GM19240 (cell line): Measurements from ENCODE around the gene UBXN6.

ENCODE experiments used
- DNase-seq: peaks from one replicate; pipeline ENCODE4 v3.0.0; 2011; ENCODE audit warnings: low spot score; ENCODE audit not compliant: insufficient read length

The UBXN6 gene

GRCh38 chr19:4457654-4458395, at the start of gene UBXN6:
UBXN6 (minus strand) TSS chr19:4457794; CDS start chr19:4457697, 97 bp downstream.
- peak; percentile 96 for DNase-seq

DNA sequence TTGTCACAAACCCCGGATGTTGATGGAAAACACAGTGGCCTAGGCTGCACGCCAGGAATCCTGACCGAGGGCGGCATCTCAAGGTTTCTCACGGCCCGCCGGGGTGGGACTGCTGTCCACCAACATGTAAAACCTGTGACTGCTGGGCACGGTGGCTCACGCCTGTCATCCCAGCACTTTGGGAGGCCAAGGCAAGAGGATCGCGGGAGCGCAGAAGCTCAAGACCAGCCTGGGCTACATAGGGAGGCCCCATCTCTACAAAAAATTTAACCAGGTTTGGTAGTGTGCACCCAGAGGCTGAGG, 49.5 kb upstream of the UBXN6 start:
- DNase-seq = no peak

DNA sequence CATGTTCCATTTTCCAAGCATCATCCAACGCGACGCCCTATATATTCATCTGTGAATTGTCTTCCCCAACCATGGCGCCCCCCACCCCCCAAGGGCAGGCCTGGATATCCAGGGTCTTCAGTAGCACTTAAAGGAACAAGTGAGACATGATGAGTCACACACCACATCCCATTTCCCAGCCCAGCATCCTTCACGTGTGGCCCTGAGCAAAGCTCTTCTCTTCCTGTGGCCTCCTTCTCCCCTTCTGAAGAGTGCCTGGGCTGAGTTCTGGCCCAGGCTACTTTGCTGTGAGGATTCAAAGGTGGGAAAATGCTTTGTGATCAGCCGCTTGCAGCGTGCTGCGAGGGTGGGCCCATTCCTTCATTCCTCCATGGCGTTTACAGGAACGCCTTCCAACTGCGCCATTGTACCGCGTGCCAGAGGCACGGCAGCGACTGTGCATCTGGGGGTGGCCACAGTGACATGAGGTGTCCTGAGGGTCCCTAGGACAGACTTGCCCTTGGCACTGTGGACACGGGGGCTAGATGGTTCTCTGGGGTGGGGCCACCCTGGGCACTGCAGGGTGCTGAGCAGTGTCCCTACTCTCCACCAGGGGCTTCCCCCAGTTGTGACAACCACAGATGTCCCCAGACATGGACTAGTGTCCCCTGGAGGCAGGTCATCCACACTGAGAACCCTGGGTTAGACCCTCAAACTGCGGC, 49.0 kb upstream of the UBXN6 start:
- DNase-seq = no peak

DNA sequence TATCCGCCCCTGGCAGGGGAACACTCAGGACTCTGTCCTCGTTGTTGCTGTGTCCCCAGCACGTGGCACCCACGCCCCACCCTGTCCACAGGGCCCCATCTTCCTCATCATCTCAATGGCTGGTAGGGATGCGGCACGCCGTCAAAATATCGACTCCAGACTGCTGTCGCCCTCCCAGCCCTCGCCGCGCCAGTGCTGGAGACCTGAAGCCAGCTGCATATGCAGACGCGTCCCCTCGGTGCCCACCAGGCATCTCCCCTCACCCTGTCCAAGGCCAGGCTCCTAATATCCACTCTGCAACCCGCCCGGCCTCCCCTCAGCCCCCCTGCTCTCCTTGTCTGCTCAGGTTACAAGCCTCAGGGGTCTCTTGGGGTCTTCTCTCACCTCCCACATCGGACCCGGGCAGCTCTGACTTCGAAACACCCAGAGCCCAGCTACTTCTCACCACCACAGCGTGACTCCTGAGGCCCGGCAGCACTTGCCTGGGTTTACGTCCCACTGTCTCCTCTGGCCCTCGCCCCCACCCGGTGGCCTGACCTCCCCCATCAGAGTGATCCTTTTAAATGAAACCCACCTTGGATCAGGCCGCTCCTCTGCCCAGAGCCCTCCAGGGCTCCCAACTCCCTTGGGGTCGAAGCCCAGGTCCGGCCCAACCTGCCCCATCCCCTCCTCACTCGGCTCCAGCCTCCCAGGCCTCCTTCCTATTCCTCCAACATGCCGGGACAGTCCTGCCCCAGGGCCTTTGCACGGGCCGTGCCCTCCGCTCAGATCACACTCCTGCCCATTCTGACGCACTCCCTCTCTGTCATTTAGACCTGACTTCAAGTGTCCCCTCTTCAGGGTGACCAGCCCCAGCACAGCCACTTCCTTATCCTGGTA, 48.2 kb upstream of the UBXN6 start:
- no peak for DNase-seq

- DNase-seq = no peak
Observed at GRCh38 chr19:4504891-4505569, 47.4 kb upstream of the UBXN6 start.

DNA sequence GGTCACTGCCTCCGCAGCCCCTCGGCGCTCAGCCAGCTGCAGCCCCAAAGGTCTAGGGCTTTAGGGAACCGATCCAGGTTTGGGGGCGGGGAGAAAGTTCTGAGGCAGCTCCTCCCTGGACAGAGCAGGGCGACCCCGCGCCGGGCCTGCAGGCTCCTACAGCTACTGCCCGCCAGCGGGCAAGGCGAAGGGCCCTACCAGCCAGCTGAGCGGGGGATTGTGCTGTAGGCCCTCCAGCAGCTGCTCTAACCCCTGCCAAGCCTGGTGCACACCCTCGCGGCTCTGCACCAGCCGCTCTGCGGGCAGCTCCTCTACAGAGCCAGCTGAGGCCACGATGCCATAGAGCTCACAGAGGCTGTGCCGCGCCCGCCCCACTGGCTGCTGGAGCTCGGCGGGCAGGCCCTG, 46.7 kb upstream of the UBXN6 start:
- no peak for DNase-seq

DNA sequence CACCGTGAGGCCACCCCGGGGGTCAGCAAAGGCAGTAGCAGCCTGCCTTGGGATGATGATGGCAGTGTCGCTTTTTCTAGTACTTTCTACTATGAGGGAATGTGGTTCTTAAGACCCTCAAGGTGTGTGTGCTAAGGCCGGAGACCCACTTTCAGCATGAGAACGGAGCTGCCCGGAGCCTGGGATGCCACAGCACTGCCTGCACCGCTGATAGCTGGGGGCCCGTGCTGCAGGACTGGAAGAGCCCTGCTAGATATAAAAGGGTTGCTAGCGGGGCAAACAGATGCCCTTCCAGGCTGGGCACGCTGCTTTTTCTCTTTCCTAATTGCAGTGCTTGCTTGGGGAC, 46.2 kb upstream of the UBXN6 start:
- no peak for DNase-seq

DNA sequence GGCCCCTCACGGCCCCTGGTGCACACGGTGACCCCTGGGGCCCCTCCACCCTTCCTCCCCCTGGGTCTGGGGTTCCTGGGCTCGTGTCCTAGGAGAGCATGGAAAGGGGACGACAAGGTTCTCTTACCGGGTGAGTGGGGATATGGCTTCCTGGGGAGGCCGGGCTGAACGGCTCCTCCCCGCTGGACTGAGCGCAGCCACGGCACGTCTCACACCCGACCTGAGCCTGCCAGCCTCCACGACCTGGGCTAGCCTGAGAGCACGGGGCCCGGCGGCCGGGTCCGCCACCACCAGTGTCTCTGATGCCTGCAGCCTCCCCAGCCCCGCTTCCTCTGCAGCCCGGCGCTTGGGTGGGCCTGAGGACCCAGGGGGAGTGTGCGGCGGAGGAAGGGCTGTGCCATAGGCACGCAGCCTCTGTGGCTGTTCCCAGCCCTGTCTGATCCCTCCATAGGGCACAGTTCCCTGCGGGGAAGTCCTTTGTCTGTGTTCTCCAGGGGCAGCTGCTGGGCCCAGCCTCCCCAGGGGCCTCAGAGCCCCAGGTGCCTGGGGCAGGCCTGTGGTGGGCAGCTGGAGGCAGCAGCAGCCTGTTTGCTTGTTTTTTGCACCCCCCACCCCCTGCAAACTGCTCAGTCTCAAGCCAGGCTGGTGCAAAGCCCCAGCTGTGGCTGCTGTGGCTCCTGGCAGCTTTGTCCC, 45.7 kb upstream of the UBXN6 start:
- no peak for DNase-seq

DNA sequence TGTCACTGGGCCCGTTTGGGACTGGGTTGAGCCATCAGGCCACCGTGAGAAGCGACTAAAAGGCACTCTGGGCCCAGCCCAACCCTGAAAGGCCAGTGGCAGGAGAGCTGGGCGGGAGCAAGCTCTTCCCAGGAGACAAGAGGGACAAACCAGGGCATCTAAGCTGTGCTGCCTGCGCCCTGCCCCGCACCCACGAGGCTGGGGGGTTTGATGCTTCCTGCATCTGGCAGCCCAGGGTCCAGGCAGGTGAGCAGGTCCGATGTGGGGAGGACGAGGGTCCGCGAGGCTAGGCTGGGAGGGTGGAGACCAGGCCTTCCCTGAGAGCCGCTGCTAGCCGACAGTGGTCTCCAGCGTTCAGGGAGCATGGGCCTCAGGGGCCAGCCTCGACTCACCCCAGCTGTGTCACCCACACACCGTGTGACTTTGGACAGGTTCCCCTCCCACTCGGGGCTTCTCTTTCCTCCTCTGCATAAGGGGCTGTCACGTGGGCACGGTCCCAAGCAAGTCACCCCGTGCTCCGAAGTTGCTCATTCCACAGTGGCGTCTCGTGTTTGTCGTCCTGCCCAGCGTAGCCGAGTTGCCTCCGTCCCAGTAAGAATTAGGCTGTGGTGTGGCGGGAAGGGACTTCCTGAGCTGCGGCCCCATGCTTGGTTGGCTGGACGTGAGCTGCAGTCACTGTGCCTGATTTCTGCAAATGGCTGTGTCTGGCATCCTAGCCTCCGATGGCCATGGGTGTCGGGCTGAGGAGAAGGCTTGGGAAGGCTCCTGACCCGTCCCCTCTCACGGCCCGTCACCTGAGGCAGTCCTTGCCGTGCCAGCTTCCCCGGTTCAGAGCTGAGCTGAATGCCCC, 44.9 kb upstream of the UBXN6 start:
- DNase-seq = no peak

DNA sequence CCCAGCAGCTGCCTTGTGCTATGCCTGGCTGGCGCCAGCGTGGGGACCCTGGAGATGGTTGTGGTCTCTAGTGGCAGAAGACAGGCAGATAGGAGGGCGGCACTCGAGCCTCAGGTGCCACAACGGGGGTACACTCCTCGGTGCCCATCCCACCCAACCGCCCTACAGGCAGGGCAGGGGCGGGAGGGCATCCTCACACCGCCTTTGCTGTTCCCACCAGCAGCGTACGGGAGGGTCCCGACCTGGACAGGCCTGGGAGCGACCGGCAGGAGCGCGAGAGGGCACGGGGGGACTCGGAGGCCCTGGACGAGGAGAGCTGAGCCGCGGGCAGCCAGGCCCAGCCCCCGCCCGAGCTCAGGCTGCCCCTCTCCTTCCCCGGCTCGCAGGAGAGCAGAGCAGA, 44.1 kb upstream of the UBXN6 start:
- DNase-seq = no peak

- no peak for DNase-seq
Observed at GRCh38 chr19:4500841-4501591, 43.4 kb upstream of the UBXN6 start.

- DNase-seq = no peak
Observed at GRCh38 chr19:4499855-4500254, 42.3 kb upstream of the UBXN6 start.

DNA sequence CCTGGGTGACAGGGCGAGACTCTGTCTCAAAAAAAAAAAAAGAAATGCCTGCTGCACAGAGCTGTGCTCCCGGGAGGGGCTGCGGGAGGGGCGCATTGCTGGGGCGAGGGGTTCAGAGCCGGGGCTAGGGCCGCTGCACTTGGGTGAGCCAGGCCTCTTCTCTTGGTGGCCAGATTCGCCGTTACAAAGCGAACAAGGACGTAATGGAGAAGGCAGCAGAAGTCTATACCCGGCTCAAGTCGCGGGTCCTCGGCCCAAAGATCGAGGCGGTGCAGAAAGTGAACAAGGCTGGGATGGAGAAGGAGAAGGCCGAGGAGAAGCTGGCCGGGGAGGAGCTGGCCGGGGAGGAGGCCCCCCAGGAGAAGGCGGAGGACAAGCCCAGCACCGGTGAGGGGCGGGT, 41.7 kb upstream of the UBXN6 start:
- no peak for DNase-seq

DNA sequence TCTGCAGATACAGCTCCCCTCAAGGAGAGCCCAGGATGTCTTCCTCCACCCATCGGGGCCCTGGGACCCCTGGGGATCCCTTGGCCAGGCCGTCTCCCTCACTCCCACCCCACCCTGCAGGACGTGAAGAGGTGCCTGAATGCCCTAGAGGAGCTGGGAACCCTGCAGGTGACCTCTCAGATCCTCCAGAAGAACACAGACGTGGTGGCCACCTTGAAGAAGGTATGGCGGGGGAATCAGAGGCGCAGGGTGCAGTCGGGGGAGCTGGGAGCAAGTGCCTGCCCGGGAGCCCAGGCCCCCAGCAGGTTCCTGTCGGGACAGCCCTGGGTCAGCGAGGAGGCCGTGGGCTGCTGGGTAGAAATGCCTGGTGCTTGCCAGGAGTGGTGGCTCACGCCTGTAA, 41.1 kb upstream of the UBXN6 start:
- no peak for DNase-seq

DNA sequence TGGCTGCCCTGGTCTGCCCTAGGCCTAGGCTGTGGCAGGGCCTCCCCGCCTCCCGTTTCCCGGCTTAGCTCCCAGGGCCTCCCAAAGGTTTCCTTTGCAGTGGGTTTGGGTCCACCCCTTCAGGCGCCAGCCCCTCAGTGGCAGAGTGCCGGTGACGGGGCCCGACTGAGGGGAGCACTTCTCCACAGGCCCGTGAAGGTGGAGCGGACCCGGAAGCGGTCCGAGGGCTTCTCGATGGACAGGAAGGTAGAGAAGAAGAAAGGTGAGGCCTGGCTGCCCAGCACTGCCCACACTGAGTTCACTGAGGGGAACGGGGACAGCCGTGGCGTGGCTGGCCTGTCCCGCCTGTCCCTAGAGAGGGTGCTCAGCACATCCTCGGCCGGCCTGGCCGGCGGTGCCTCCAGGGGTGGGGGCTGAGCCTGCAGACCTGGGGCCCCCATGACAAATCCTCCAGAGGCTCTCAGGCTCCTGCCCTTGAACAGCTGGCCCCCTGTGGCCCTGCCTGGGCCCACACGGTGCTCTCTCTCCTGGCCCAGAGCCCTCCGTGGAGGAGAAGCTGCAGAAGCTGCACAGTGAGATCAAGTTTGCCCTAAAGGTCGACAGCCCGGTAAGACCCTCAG, 40.3 kb upstream of the UBXN6 start:
- DNase-seq = no peak

DNA sequence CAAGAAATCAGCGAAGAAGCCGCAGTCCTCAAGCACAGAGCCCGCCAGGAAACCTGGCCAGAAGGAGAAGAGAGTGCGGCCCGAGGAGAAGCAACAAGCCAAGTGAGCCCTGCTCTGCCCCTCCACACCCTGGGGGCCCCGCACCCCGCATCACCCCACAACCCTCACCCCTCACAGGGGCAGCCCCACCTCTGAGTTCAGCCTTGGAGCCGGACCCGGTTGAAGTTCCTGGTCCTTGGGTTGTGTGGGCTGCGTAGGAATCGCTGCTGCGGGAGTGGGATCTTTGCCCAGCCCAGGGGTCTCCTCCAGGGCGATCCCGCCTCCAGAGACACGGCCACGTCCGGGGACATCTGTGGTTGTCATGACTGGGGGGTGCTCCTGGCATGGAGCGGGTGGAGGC, 38.7 kb upstream of the UBXN6 start:
- DNase-seq = no peak

DNA sequence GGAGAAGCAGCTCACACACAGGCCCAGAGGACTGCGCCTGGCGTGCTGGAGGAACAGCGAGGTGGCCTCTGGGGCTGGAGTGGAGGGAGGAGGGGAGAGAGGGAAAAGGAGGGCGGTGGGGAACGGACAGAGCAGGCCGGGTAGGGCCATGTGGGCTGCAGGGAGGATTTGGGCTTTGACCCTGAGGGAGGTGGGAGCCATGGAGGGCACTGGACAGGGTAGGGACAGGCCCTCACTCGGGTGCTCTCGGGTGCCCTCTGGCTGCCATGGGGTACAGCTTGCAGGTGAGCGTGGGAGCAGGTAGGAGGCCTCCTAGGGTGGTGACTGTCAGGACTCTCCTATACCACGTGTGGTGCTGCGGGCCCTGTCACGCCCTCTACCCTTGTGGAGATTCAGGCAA, 37.9 kb upstream of the UBXN6 start:
- DNase-seq = no peak

GRCh38 chr19:4494691-4495064, 37.1 kb upstream of the UBXN6 start:
- DNase-seq = no peak
